B cell (primary cell): ENCODE measurements around the gene HBB. TPM values are rescaled to one million over a fixed set of nuclear protein-coding genes. Genes with fewer than 3 reads are reported as not detected.

Source experiments
- ATAC-seq: fragments of 200-7000 bp; cut with Tn5 transposase; one replicate; pipeline ENCODE4 v1.10.0; 2021; ENCODE audit warnings: low read depth, mild to moderate bottlenecking, moderate number of reproducible peaks, moderate library complexity
- CTCF ChIA-PET: fragments of 350-600 bp; sonication (Branson Sonifier 250); formaldehyde crosslinking; loops from one replicate; lab custom pipeline; 2021; ENCODE audit warnings: antibody characterized with exemption, inconsistent platforms; lab: Charles Lee
- POLR2A ChIA-PET: fragments of 350-600 bp; sonication (Branson Sonifier 250); formaldehyde crosslinking; loops from one replicate; lab custom pipeline; 2021; ENCODE audit warnings: antibody characterized with exemption; lab: Charles Lee
- DNase-seq: peaks from one replicate; pipeline ENCODE4 v3.0.0; 2013
- H2AFZ ChIP-seq: 2 replicates; pipeline ENCODE4 v1.6.1; 2012; ENCODE audit warnings: mild to moderate bottlenecking, low read depth, low read length; ENCODE audit not compliant: insufficient read depth, poor library complexity, severe bottlenecking
- H3K27ac ChIP-seq, 2 donors: 1 replicate in 1 of 2; 2 replicates in 1 of 2; pipeline ENCODE4 v1.5.1; 2012 to 2013; ENCODE audit warnings: low read length in 2 of 2, mild to moderate bottlenecking in 2 of 2, moderate library complexity in 1 of 2
- H3K27me3 ChIP-seq, 4 experiments: fragments of 200-600 bp in 1 of 4; sonication (generic) in 1 of 4; replicated peaks in 1 of 4; 1 replicate in 2 of 4; 2 replicates in 2 of 4; pipeline versions ENCODE4 v1.6.1 to v1.7.0; 2013 to 2016; ENCODE audit warnings: low read length in 3 of 4, mild to moderate bottlenecking in 2 of 4, mixed read lengths in 1 of 4, moderate library complexity in 1 of 4; ENCODE audit not compliant: insufficient read depth in 4 of 4, control insufficient read depth in 3 of 4; ENCODE audit errors: control extremely low read depth in 1 of 4
- H3K36me3 ChIP-seq, 2 experiments: replicated peaks in 1 of 2; 1 replicate in 1 of 2; 2 replicates in 1 of 2; pipeline versions ENCODE4 v1.6.1 to v1.7.1; 2013; ENCODE audit warnings: low read length in 1 of 2; ENCODE audit not compliant: insufficient read depth in 2 of 2, control insufficient read depth in 1 of 2; ENCODE audit errors: control extremely low read depth in 1 of 2, extremely low read depth in 1 of 2
- H3K4me1 ChIP-seq, 2 donors: fragments of 200-600 bp in 1 of 2; sonication (generic) in 1 of 2; 1 replicate in 1 of 2; 2 replicates in 1 of 2; pipeline versions ENCODE4 v1.5.1 to v1.6.1; 2013 to 2017; ENCODE audit warnings: low read length in 2 of 2; ENCODE audit not compliant: control insufficient read depth in 2 of 2, insufficient read depth in 2 of 2
- H3K4me2 ChIP-seq: replicated peaks from 2 replicates; pipeline ENCODE3; 2012; ENCODE audit warnings: mild to moderate bottlenecking, low read depth, low read length; ENCODE audit not compliant: poor library complexity, severe bottlenecking
- H3K4me3 ChIP-seq, 5 experiments: fragments of 200-600 bp in 1 of 5; sonication (generic) in 1 of 5; 1 replicate in 3 of 5; 2 replicates in 2 of 5; pipeline versions ENCODE4 v1.5.1 to v1.7.0; 2011 to 2016; ENCODE audit warnings: low read length in 4 of 5, mild to moderate bottlenecking in 4 of 5, low read depth in 2 of 5, control low read depth in 1 of 5, moderate library complexity in 1 of 5; ENCODE audit not compliant: insufficient read depth in 1 of 5; ENCODE audit errors: control extremely low read depth in 1 of 5, extremely low read depth in 1 of 5
- H3K79me2 ChIP-seq: fragments of 200-600 bp; sonication (generic); one replicate; pipeline ENCODE4 v1.6.0; 2016; ENCODE audit warnings: low read length; ENCODE audit not compliant: control insufficient read depth, insufficient read depth
- H3K9ac ChIP-seq: fragments of 200-600 bp; sonication (generic); 2 replicates; pipeline ENCODE4 v1.6.1; 2017; ENCODE audit warnings: mild to moderate bottlenecking, low read length, moderate library complexity
- H3K9me3 ChIP-seq, 3 donors: one replicate each; pipeline versions ENCODE4 v1.6.1 to v1.7.1; 2013; ENCODE audit warnings: low read length in 2 of 3; ENCODE audit not compliant: control insufficient read depth in 2 of 3, insufficient read depth in 1 of 3; ENCODE audit errors: control extremely low read depth in 1 of 3
- H4K20me1 ChIP-seq: 2 replicates; pipeline ENCODE4 v1.6.0; 2012; ENCODE audit warnings: mild to moderate bottlenecking, low read length; ENCODE audit not compliant: insufficient read depth, control insufficient read depth, poor library complexity, severe bottlenecking
- H3K27ac Mint-ChIP-seq: one replicate; pipeline ENCODE4 v1.8.0; 2021; ENCODE audit warnings: mixed read lengths
- H3K27me3 Mint-ChIP-seq: one replicate; pipeline ENCODE4 v1.8.0; 2021; ENCODE audit warnings: mixed read lengths
- H3K4me1 Mint-ChIP-seq: one replicate; pipeline ENCODE4 v1.8.0; 2021; ENCODE audit warnings: mixed read lengths
- H3K4me3 Mint-ChIP-seq: one replicate; pipeline ENCODE4 v1.8.0; 2021; ENCODE audit warnings: mixed read lengths
- H3K9me3 Mint-ChIP-seq: one replicate; pipeline ENCODE4 v1.8.0; 2022; ENCODE audit warnings: mixed read lengths; ENCODE audit not compliant: insufficient read depth
- CTCF ChIP-seq: fragments of 200-600 bp; IDR thresholded peaks from one replicate; pipeline ENCODE4 v1.8.0; 2022; ENCODE audit warnings: antibody characterized with exemption, mild to moderate bottlenecking
- EZH2 ChIP-seq: IDR thresholded peaks from 2 replicates; pipeline ENCODE4 v1.6.1; 2012; ENCODE audit warnings: borderline replicate concordance, low read depth, mild to moderate bottlenecking, moderate library complexity, low read length; ENCODE audit not compliant: insufficient read depth, poor library complexity, severe bottlenecking
- WGBS: methylation state at CpG from one replicate; pipeline ENCODE4 v1.1.5; 2013; ENCODE audit warnings: missing lambda C conversion rate; ENCODE audit not compliant: insufficient coverage; 5-methylcytosine and 5-hydroxymethylcytosine counted together
- intact Hi-C: fragments of 100-400 bp; cut with micrococcal nuclease; formaldehyde crosslinking; loops from one replicate; pipeline ENCODE4 v1.10.0; 2022
- polyA plus RNA-seq: library from polyadenylated mRNA; depleted of rRNA; stranded (reverse); fragments of >200 nt; gene quantifications from 2 replicates; pipeline ENCODE4 v1.2.3, GENCODE V29; 2012
- total RNA-seq, 2 donors: library from RNA; stranded (reverse); fragments of 120-200 nt in 1 of 2; gene quantifications; 1 replicate in 1 of 2; 2 replicates in 1 of 2; pipeline versions ENCODE4 v1.2.3 to v1.2.4, GENCODE V29; 2013 to 2022

Gene HBB
- total and polyA plus RNA-seq, 2 donors (not counting 1 experiment from before 2014, with no cell fraction given) = 69.7 to 385 TPM

- WGBS = 71% methylated on average over 3 of the region's 3 CpGs
- H3K9me3 ChIP-seq = no peaks in the 10 kb centered on the region
- H3K36me3 ChIP-seq = no peaks in the 10 kb centered on the region
- no peaks in the 10 kb centered on the region for H3K27me3 ChIP-seq
- no peaks in the 10 kb centered on the region for H3K4me1 ChIP-seq
- no peak overlapping the region for H3K4me2 ChIP-seq
- H3K4me3 Mint-ChIP-seq = no peak overlapping the region
- DNase-seq = no peak
- no peaks in the 10 kb centered on the region for H4K20me1 ChIP-seq
- peaks cover 8% of the 10 kb centered on the region for H3K27me3 Mint-ChIP-seq
- H3K79me2 ChIP-seq = no peaks in the 10 kb centered on the region
- no peak overlapping the region for H3K27ac Mint-ChIP-seq
- no peak overlapping the region for H3K27ac ChIP-seq
- H3K9ac ChIP-seq = no peak overlapping the region
- no peaks in the 10 kb centered on the region for H3K9me3 Mint-ChIP-seq
- ATAC-seq = no peak
- H3K4me1 Mint-ChIP-seq = peaks cover 6% of the 10 kb centered on the region
- CTCF ChIA-PET = no interaction called here
- POLR2A ChIA-PET = no interaction called here
- TF ChIP-seq EZH2 (no peak), CTCF (no peak)
- intact Hi-C loops = no loop called here
- H2AFZ ChIP-seq = no peak overlapping the region
- no peak overlapping the region for H3K4me3 ChIP-seq
Observed at GRCh38 chr11:5232176-5232575, 5.3 kb upstream of the HBB start.

GRCh38 chr11:5231111-5231510 is 4.2 kb upstream of the HBB start:
- Histone ChIP-seq H3K36me3 (no peaks in the 10 kb centered on the region), H3K9me3 (no peaks in the 10 kb centered on the region), H3K27me3 (no peaks in the 10 kb centered on the region), H2AFZ (no peak overlapping the region), H3K9ac (no peak overlapping the region), H3K4me1 (no peaks in the 10 kb centered on the region), H3K4me3 (no peak overlapping the region), H3K27ac (no peak overlapping the region), H4K20me1 (no peaks in the 10 kb centered on the region), H3K79me2 (no peaks in the 10 kb centered on the region), H3K4me2 (no peak overlapping the region)
- DNase-seq = no peak
- Mint-ChIP-seq H3K27me3 (peaks cover 3% of the 10 kb centered on the region), H3K27ac (no peak overlapping the region), H3K9me3 (no peaks in the 10 kb centered on the region), H3K4me3 (no peak overlapping the region), H3K4me1 (peaks cover 6% of the 10 kb centered on the region)
- POLR2A ChIA-PET = no interaction called here
- no peak for ATAC-seq
- CTCF ChIA-PET = no interaction called here
- intact Hi-C loops = no loop called here
- WGBS = no CpG with 5 or more reads among the region's 2 CpGs
- TF ChIP-seq CTCF = no peak
- TF ChIP-seq EZH2 = no peak
